HepG2 (cell line): Measurements from ENCODE around the gene ATF6. TPM values are rescaled to one million over a fixed set of nuclear protein-coding genes. Genes with fewer than 3 reads are reported as not detected.

Experiments
- ATAC-seq: fragments of 200-7000 bp; cut with Tn5 transposase; 3 replicates; pipeline ENCODE4 v1.9.1; 2020; ENCODE audit warnings: mild to moderate bottlenecking, moderate library complexity
- BruUV-seq: library from RNA; stranded (reverse); fragments of 400-500 nt; replicated peaks from 2 replicates; lab custom pipeline; 2021; lab: Mats Ljungman, UMichigan
- CTCF ChIA-PET: fragments of 300-600 bp; formaldehyde crosslinking; extraction: SDS; loops from one replicate; lab custom pipeline; 2021; ENCODE audit warnings: low total read pairs, inconsistent platforms, low intra/inter-chr PET ratio; lab: Yijun Ruan, JAX
- POLR2A ChIA-PET: fragments of 350-600 bp; sonication (Branson Sonifier 250); formaldehyde crosslinking; loops from one replicate; lab custom pipeline; 2020; ENCODE audit warnings: antibody characterized with exemption, inconsistent platforms; lab: Yijun Ruan, JAX
- DNase-seq: peaks from one replicate; pipeline ENCODE4 v3.0.0-alpha.2; 2015; ENCODE audit warnings: low spot score
- FAIRE-seq: peaks from 3 replicates; lab custom pipeline; 2011; peaks lifted over from hg19 to GRCh38; lab: Jason Lieb, UNC
- H2AFZ ChIP-seq: one replicate; pipeline ENCODE4 v1.6.1; 2011; ENCODE audit warnings: low read length, inconsistent platforms
- H3K27ac ChIP-seq: fragments of 300-600 bp; 3 replicates; pipeline ENCODE4 v1.8.0; 2011; ENCODE audit warnings: mixed run types, mild to moderate bottlenecking, mixed read lengths, low read length, inconsistent platforms; ENCODE audit not compliant: insufficient read depth; ENCODE audit errors: extremely low read length
- H3K27me3 ChIP-seq, 2 experiments: fragments of 200-600 bp in 1 of 2; 2 replicates in 1 of 2; 3 replicates in 1 of 2; pipeline versions ENCODE4 v1.6.0 to v1.8.0; 2011; ENCODE audit warnings: low read length in 2 of 2, mild to moderate bottlenecking in 2 of 2, moderate library complexity in 2 of 2, inconsistent platforms in 1 of 2; ENCODE audit not compliant: insufficient read depth in 2 of 2, control insufficient read depth in 1 of 2
- H3K36me3 ChIP-seq, 2 experiments: fragments of 200-600 bp in 1 of 2; replicated peaks in 1 of 2; 2 replicates in 1 of 2; 3 replicates in 1 of 2; pipeline versions ENCODE4 v1.5.1 to v1.8.0; 2011; ENCODE audit warnings: low read length in 2 of 2, inconsistent platforms in 1 of 2; ENCODE audit not compliant: insufficient read depth in 2 of 2, control insufficient read depth in 1 of 2
- H3K4me1 ChIP-seq: 2 replicates; pipeline ENCODE4 v1.5.1; 2012; ENCODE audit warnings: low read length, inconsistent platforms; ENCODE audit not compliant: insufficient read depth
- H3K4me2 ChIP-seq: 2 replicates; pipeline ENCODE4 v1.6.0; 2011; ENCODE audit warnings: low read depth, low read length, inconsistent platforms
- H3K4me3 ChIP-seq, 3 experiments: fragments of 200-600 bp in 1 of 3; sonication (generic), shearing (Covaris generic) in 1 of 3; replicated peaks in 1 of 3; 2 replicates each; pipeline ENCODE4 v1.5.1; 2011 to 2016; ENCODE audit warnings: low read length in 3 of 3, inconsistent platforms in 2 of 3, low read depth in 2 of 3, mild to moderate bottlenecking in 2 of 3, control low read depth in 1 of 3, mixed read lengths in 1 of 3; ENCODE audit not compliant: insufficient read depth in 1 of 3
- H3K79me2 ChIP-seq: one replicate; pipeline ENCODE4 v1.6.1; 2011; ENCODE audit warnings: low read length, inconsistent platforms; ENCODE audit not compliant: insufficient read depth
- H3K9ac ChIP-seq: 2 replicates; pipeline ENCODE4 v1.6.0; 2011; ENCODE audit warnings: mild to moderate bottlenecking, low read depth, low read length, inconsistent platforms; ENCODE audit not compliant: insufficient read depth
- H3K9me3 ChIP-seq: 2 replicates; pipeline ENCODE4 v1.5.1; 2012; ENCODE audit warnings: mild to moderate bottlenecking, low read length
- H4K20me1 ChIP-seq: 2 replicates; pipeline ENCODE4 v1.6.0; 2011; ENCODE audit warnings: inconsistent platforms, mild to moderate bottlenecking, low read length, moderate library complexity; ENCODE audit not compliant: insufficient read depth
- AHR ChIP-seq: IDR thresholded peaks from 2 replicates; pipeline ENCODE4 v1.6.1; 2018; ENCODE audit warnings: missing genetic modification reagents, missing compliant biosample characterization
- CCAR2 ChIP-seq: fragments of 200-400 bp; formaldehyde crosslinking; optimal IDR thresholded peaks from 2 replicates; pipeline ENCODE3; 2018; ENCODE audit warnings: low read depth, mild to moderate bottlenecking, low read length, moderate library complexity
- IKZF1 ChIP-seq: fragments of 450-650 bp; IDR thresholded peaks from 2 replicates; pipeline ENCODE4 v1.7.1; 2016
- KDM2A ChIP-seq: sonication (generic); formaldehyde crosslinking; IDR thresholded peaks from 2 replicates; pipeline ENCODE4 v1.4.0; 2020; ENCODE audit warnings: low read depth, missing genetic modification reagents, borderline replicate concordance
- MBD4 ChIP-seq: IDR thresholded peaks from 2 replicates; pipeline ENCODE4 v1.6.1; 2012; ENCODE audit warnings: low read length, inconsistent platforms, borderline replicate concordance
- POLR2AphosphoS2 ChIP-seq: IDR thresholded peaks from 2 replicates; pipeline ENCODE4 v1.6.1; 2011; ENCODE audit warnings: low read depth, low read length, improper control_type of control experiment
- SOX6 ChIP-seq, 2 experiments: fragments of 450-650 bp in 1 of 2; sonication (generic) in 1 of 2; formaldehyde crosslinking in 1 of 2; IDR thresholded peaks; 2 replicates each; pipeline versions ENCODE4 v1.4.0 to v1.6.1; 2017 to 2020; ENCODE audit warnings: antibody characterized with exemption in 1 of 2, mild to moderate bottlenecking in 1 of 2, missing genetic modification reagents in 1 of 2
- SUZ12 ChIP-seq: fragments of 150-350 bp; IDR thresholded peaks from 2 replicates; pipeline ENCODE4 v1.6.1; 2014; ENCODE audit warnings: low read depth, low read length
- TRAFD1 ChIP-seq: sonication (generic); formaldehyde crosslinking; IDR thresholded peaks from 2 replicates; pipeline ENCODE4 v1.5.1; 2020; ENCODE audit warnings: missing genetic modification reagents, mild to moderate bottlenecking, borderline replicate concordance
- ZBTB43 ChIP-seq: sonication (generic); formaldehyde crosslinking; conservative IDR thresholded peaks from 2 replicates; pipeline ENCODE4 v1.4.0; 2020; ENCODE audit warnings: missing genetic modification reagents
- ZNF10 ChIP-seq: sonication (generic); formaldehyde crosslinking; IDR thresholded peaks from 2 replicates; pipeline ENCODE4 v1.4.0; 2020; ENCODE audit warnings: mild to moderate bottlenecking, low read depth, missing genetic modification reagents, borderline replicate concordance
- ZNF329 ChIP-seq: sonication (generic); formaldehyde crosslinking; IDR thresholded peaks from 2 replicates; pipeline ENCODE4 v1.9.0; 2021; ENCODE audit warnings: low read depth, mild to moderate bottlenecking, missing genetic modification reagents
- ZNF646 ChIP-seq: sonication (generic); formaldehyde crosslinking; IDR thresholded peaks from 2 replicates; pipeline ENCODE4 v1.9.0; 2021; ENCODE audit warnings: mild to moderate bottlenecking, missing genetic modification reagents
- ZNF713 ChIP-seq: sonication (generic); formaldehyde crosslinking; IDR thresholded peaks from 2 replicates; pipeline ENCODE4 v1.4.0; 2020; ENCODE audit warnings: mild to moderate bottlenecking, missing genetic modification reagents
- ZNF777 ChIP-seq: sonication (generic); formaldehyde crosslinking; IDR thresholded peaks from 2 replicates; pipeline ENCODE4 v1.4.0; 2020; ENCODE audit warnings: missing genetic modification reagents
- WGBS: methylation state at CpG from one replicate; pipeline ENCODE4 v1.1.6; 2017; ENCODE audit warnings: low lambda C conversion rate; 5-methylcytosine and 5-hydroxymethylcytosine counted together
- in situ Hi-C: cut with HindIII; loops from 2 replicates; pipeline ENCODE4 v1.10.0; 2017; ENCODE audit warnings: low pct_unique_long_range_greater_than_20kb; ENCODE audit not compliant: extremely low pct_ligation_motif_present
- intact Hi-C: fragments of 100-400 bp; cut with micrococcal nuclease; formaldehyde crosslinking; loops from one replicate; pipeline ENCODE4 v1.10.0; 2022; ENCODE audit not compliant: unreplicated experiment
- polyA plus RNA-seq, 8 experiments: library from polyadenylated mRNA; depleted of rRNA in 3 of 8; stranded (reverse) in 7 of 8; unstranded in 1 of 8; fragments of >200 nt; fragmentation: Illumina TruSeq in 4 of 8; extraction: Trizol in 4 of 8; gene quantifications; 2 replicates each; pipeline versions ENCODE4 v1.2.1 to v1.2.3, GENCODE V29; 2011 to 2016; ENCODE audit warnings: low read depth in 4 of 8, missing spikeins in 1 of 8, mixed read lengths in 1 of 8; ENCODE audit not compliant: insufficient read depth in 1 of 8
- total RNA-seq, 5 experiments: library from RNA; depleted of rRNA; stranded (reverse); fragments of >200 nt; fragmentation: Illumina TruSeq; extraction: Trizol; gene quantifications; 2 replicates each; pipeline ENCODE4 v1.2.3, GENCODE V29; 2016; ENCODE audit warnings: low read depth in 1 of 5

ATF6 gene
- total and polyA plus RNA-seq, 2 of the 13 experiments (the other 11 are each of a cell fraction or from before 2014, with no cell fraction given) = 13.2 to 14.5 TPM

- no peak overlapping the region for H3K4me2 ChIP-seq
- no peaks in the 10 kb centered on the region for H3K79me2 ChIP-seq
- FAIRE-seq (no peak), ATAC-seq (no peak), DNase-seq (no peak)
- H3K36me3 ChIP-seq = peaks cover 2 to 11% of the 10 kb centered on the region in 2 experiments; a peak in 4 of 5 replicates
- no peaks in the 10 kb centered on the region for H4K20me1 ChIP-seq
- no peaks in the 10 kb centered on the region for H3K27me3 ChIP-seq
- no peaks in the 10 kb centered on the region for H3K4me1 ChIP-seq
- WGBS = 99% methylated on average over 5 of the region's 5 CpGs
- H3K9me3 ChIP-seq = no peaks in the 10 kb centered on the region
- H3K9ac ChIP-seq = no peak overlapping the region
- CTCF ChIA-PET = no interaction called here
- POLR2A ChIA-PET = no interaction called here
- H2AFZ ChIP-seq = no peak overlapping the region
- no peak overlapping the region for H3K27ac ChIP-seq
- no peak overlapping the region for H3K4me3 ChIP-seq
- no TSS peak for BruUV-seq
- intact Hi-C loops (no loop called here), in situ Hi-C loops (no loop called here)
- TF ChIP-seq KDM2A (no peak), ZNF646 (no peak), POLR2AphosphoS2 (no peak), TRAFD1 (CRISPR knock-in tag) (no peak), IKZF1 (no peak), ZNF777 (no peak), ZBTB43 (no peak), CCAR2 (no peak), AHR (CRISPR knock-in tag) (no peak), SOX6 (IDR thresholded peaks at IDR 0.05) (no peak), SOX6 (CRISPR knock-in tag; IDR thresholded peaks at IDR 0.05) (no peak), MBD4 (no peak), ZNF10 (CRISPR knock-in tag) (no peak), ZNF713 (CRISPR knock-in tag) (no peak), SUZ12 (no peak), ZNF329 (CRISPR knock-in tag) (no peak)
Measured at GRCh38 chr1:161886589-161886988, 120.5 kb downstream of the ATF6 start.
